NOMO-1 treated with dmso at 0.1 percent for 144 hours (cell line): ENCODE results near the gene FGB.
"Not testable (repeated sequence)": the region's sequence is repeated elsewhere in the genome, so short reads cannot be mapped to it uniquely, and the experiment has no call there.

Experiments used
- DNase-seq: peaks from one replicate; lab custom pipeline; 2025; ENCODE audit not compliant: unreplicated experiment; lab: John Stamatoyannopoulos, UW

The FGB gene

DNA sequence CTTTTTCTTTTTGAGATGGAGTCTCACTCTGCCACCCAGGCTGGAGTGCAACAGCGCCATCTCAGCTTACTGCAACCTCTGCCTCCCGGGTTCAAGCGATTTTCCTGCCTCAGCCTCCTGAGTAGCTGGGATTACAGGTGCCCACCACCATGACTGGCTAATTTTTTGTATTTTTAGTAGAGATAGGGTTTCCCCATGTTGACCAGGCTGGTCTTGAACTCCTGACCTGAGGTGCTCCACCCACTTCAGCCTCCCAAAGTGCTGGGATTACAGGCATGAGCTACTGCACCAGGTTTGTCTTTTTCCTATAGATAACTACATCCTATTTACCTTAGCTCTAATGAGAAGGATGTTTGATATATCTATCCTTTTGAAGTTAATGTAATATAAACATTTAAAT, 31.5 kb downstream of the FGB start:
- DNase-seq = not testable (repeated sequence)

DNA sequence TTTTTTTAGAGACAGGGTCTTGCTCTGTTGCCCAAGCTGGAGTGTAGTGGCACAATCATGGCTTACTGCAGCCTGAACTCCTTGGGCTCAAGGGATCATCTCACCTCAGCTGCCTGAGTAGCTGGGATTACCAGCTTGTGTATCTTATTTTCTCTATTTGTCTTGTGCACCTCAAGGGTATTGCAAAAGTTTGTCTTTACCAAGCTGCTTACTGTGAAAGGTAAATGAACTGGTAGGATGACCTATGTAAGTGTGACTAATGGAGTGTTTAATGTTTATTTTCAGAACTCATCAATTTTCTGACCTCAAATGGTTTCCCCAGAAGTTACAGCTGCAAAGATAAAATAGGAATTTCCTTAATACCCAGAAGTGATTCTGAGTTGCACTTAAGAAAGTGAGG, 33.0 kb downstream of the FGB start:
- DNase-seq = no peak

- DNase-seq = not testable (repeated sequence)
Measured at GRCh38 chr4:154597281-154597680, 34.5 kb downstream of the FGB start.

DNA sequence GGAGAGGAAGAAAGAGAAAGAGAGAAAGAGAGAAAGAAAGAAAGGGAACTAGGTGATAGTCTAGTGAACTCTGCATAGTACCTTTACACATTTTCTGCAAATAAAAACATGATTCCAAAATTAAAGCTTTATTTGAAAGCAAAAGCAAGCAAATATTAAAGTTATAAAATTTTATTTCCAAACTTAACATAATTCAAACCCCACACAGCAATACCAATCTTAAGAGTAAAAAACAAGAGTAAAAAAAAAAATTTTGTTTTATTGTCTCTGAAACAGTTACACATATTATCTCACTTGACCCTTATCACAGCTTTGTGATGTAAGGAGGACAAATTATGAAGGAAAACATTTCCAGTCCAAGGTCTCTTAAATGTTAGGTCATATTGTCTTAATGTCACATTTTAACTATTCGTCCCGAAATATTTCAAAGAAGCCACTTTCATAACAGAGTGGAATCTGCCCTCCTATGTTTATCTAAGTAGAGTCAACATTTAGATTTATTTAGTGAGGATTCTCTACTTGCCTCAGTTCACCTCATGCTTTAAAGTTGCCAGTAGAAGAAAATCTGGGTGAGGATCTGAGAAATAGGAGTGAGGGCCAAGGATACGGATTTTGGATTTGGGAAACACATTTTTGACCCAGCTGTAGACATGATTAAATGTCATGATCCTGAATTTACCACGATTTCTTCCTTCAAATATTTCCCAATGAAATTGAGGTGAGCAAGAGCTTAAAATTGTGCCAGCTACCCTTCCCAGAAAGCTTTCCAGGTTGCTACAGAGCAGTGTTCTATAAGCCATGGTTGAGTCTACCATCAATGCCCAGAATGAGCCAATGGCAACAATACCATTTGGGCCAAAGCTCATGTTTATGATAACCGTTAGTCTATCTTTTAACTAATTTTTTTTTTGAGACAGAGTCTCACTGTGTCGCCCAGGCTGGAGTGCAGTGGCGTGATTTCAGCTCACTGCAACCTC, 35.3 kb downstream of the FGB start:
- DNase-seq = no peak

DNA sequence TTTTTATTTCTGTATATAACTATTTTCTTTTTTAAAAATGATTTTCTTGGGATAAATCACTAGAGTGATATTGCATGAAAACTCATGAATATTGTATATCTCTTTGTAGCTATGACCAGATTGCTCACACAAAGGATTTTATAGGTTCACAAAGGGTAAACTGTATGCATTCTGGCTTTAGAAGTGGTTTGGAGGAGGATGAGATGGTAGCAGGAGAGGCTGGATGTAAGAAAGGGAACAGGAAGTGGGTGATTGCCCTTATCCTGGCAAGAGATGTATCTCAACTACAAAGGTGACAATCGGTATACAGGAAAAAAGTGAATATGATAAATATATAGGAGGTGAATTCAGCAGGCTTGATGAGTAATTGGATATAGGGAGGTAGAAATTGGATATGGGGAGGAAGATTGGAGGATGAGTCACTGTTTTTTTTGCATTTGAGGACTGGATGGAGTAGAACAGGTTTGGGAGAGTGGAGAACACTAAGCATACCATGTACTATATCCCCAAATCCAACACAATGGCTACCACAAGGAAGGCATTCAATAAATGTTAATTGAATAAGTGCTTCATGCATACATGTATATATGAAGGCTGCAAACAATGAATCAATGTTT, 39.7 kb downstream of the FGB start:
- no peak for DNase-seq

DNA sequence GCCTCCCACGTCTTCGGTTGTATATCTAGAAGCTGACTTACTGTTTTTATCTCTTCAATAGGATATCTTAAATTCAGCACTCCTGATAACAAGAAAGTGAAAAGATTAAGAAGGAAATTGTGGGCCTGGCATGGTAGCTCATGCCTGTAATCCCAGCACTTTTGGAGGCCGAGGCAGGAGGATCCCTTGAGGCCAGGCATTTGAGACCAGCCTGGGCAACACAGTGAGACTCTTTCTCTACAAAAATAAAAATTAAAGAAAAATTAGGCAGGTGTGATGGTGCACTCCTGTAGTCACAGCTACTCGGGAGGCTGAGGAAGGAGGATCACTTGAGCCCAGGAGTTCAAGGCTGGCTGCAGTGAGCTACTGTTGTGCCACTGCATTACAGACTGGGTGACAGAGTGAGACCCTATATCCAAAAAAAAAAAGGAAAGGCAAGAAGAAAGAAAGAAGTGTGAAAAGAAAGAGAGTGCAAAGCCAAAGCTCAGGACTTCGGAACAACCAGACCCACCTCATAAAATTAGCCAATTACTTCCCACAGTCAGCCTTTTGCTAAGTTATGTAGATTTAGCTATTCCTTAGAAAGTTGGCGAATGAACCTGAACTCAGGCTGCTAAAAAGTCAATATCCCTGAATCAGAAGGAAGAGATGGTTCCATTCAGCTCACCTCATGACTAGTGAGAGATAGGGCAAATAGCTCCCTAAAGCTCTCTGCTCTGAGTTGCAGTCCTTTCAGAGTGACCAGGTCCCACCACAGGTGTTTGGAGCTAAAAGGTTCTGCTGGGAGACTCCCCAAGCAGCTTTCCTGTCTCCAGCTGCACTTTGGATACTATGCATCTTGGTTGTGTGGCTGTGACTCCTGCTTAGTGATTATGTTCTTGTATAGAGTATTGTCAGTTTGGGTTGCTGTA, 40.5 kb downstream of the FGB start:
- no peak for DNase-seq

GRCh38 chr4:154604696-154605200, 41.9 kb downstream of the FGB start:
- DNase-seq = no peak

GRCh38 chr4:154606728-154607723, 44.2 kb downstream of the FGB start:
- DNase-seq = no peak

- no peak for DNase-seq
Measured at GRCh38 chr4:154608361-154609252, 45.8 kb downstream of the FGB start.

DNA sequence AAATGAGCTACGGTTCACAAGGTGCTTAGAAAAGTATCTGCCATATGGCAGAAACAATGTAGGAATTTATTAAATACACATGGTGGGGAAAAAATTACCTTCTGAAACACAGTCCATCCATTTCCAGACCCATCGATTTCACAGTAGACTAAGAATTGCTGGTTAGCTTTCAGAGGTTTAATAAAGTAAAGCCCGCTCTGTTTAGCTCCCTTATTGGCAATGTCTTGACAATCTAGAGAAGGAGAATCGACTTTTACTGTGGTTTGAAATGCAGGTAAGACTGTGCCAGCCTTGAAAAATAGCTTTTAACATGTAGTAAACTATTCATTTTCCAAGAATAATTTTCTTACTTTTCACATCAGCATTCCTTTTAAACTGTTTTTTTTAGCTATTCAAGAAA, 46.7 kb downstream of the FGB start:
- no peak for DNase-seq

GRCh38 chr4:154610582-154610981, 47.8 kb downstream of the FGB start:
- DNase-seq = no peak

DNA sequence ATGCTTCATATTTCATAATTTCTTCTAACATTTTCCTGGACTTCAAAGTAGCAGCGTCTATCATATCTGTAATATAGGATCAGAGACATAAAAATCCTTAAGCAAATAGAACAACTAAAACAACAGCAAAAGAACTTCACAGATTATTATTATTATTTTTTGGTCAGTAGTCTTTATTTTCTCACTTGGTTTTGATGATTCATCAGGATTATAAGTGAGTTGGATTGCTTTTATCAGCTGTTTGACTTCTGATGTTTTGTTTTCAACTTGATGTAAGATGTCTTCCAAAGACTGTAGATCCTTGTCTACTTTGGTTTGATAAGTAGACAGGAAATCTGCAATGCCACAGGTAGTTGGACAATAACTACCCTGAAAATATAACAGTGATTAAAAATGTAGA, 49.0 kb downstream of the FGB start:
- DNase-seq = no peak

DNA sequence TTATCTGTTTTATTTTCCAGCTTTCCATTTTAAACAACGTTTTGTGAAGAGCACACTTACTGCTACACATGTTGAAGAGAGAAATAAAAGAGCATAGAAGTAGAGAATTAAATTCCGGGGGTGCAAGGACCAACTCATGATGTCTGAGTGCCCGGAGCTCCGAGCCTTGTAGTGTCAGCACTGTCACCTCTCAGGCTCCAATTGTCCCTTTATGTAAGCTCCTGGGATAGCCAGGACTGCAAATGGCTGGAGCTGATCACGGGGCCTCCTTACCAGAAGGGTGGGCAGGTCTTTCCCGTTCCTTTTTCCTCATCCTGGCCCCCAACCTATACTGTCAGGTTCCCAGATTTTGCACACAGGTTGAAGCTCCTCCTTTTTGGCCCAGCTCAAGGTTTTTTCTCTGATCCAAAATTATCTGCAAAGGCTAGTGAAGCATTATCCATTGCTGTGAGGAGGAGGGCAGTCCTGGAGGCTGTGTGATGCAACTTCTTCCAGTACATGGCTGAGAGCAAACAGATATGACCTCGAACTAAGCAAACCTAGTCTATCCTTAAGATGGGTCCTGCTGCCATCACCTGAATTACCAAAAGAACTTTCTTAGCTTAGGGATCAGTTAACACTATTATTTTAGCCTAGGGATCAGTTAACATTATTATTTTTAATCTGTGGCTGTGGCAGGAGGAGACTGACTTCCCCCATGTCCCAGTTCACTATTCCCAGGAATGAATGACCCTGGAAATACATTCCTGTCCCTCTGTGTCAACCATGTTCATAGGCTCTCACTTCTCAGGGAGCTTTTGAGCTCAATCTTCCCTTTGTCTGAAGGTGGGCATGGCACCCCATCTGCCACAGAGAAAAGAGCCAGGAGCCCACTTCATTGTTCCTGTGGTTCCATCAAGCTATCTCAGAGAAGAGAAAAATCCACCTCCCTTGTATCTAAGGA, 49.9 kb downstream of the FGB start, which contains the start of gene FGG:
TSS of gene FGG (minus strand) at position 185 of the 943 bp plus-strand sequence. CDS start at position 138, 47 bp downstream.
- no peak for DNase-seq

DNA sequence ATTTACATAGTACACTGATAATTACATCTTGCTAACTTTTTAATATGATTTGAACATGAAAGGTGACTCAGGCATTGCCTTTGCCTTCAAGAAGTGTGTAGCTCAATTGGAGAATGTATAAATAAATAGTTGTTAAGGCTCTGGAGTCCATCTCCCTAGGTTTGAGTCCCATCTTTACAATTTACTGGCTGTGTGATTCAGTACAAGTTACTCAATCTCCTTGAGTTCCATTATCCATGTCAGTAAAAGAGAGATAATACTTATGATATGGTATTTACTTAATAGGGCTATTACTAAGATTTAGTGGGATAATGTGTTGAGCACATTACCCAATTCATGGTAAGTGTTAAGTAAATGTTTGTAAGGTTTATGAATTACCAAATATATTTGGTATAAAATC, 51.5 kb downstream of the FGB start:
- DNase-seq = no peak

- no peak for DNase-seq
Measured at GRCh38 chr4:154615211-154615610, 52.4 kb downstream of the FGB start.

DNA sequence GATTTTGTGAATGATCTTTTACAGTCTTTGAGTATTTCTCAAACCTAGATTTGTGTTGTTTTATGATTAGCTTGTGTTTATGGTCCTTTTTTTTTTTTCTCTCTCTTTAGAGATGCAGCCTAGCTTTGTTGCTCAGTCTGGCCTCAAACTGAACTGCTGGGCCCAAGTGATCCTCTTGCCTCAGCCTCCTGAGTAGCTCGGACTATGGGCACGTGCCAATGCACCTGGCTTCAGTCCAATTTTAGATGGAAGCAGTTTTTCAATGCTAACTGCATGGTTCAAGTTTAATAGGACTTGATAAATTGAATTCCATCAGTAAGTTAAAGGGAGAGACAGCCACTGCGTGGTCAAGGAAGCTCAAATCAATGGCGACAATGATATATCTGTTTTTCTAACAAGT, 53.5 kb downstream of the FGB start:
- no peak for DNase-seq

DNA sequence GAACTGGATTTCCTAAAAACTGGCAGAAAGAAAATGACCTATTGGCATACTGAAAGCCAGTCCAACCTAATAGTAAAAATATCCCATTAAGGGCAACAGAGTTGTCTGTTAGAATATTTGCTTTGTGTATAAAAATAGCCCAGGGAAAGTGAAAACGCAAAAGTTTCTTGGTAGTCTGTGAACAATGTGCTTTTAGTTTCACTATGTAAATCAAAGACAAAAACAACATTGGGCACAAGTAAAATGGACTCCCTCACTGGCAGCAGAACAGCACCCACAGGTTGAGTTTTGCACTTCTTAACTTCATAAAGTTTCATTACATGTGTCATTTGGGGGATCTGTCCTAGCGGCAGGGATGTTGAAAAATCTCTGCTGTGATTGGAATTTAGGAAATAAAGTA, 53.9 kb downstream of the FGB start:
- no peak for DNase-seq

DNA sequence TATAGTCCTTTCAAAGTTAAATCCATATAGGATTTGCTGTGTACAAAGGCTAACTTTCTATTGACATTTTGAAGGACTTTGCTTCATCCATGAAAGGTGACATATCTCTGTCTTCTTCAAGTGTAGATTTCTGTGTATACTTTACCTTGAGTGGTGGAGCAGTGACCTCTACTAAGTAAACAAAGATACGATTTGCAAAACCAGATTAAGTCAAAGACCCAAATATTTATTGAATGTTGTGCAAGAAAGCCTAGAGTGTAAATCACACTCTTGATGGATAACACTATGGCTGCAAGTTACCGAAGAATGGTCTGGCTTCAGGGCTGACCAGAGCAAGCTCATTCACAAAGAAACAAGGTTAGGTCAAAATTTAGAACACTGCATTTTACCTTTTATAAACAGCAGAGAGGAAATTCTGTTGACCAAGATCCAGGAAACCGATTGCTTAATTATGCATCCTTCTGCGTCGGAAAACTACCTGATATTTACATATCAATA, 55.1 kb downstream of the FGB start:
- DNase-seq = no peak
